Upper lobe of right lung (tissue), 1 donor: ENCODE results near the gene DOCK1. TPM values are rescaled to one million over a fixed set of nuclear protein-coding genes. Genes with fewer than 3 reads are reported as not detected.

Experiments used
- ATAC-seq: fragments of 200-7000 bp; cut with Tn5 transposase; one replicate; pipeline ENCODE4 v1.9.1; 2020; ENCODE audit warnings: mild to moderate bottlenecking, moderate library complexity
- DNase-seq: peaks from one replicate; pipeline ENCODE4 v3.0.0-alpha.2; 2020
- H3K27ac ChIP-seq: fragments of 200-600 bp; one replicate; pipeline ENCODE4 v1.8.0; 2022
- H3K27me3 ChIP-seq: fragments of 200-600 bp; one replicate; pipeline ENCODE4 v1.8.0; 2022; ENCODE audit warnings: mild to moderate bottlenecking
- H3K36me3 ChIP-seq: fragments of 200-600 bp; one replicate; pipeline ENCODE4 v1.8.0; 2022
- H3K4me1 ChIP-seq: fragments of 200-600 bp; one replicate; pipeline ENCODE4 v1.8.0; 2022
- H3K4me3 ChIP-seq: fragments of 200-600 bp; one replicate; pipeline ENCODE4 v1.8.0; 2022; ENCODE audit warnings: mild to moderate bottlenecking
- H3K9me3 ChIP-seq: fragments of 200-600 bp; one replicate; pipeline ENCODE4 v1.8.0; 2022
- CTCF ChIP-seq: fragments of 200-600 bp; IDR thresholded peaks from one replicate; pipeline ENCODE4 v1.8.0; 2022; ENCODE audit warnings: antibody characterized with exemption
- intact Hi-C: fragments of 100-400 bp; cut with DNase I; formaldehyde crosslinking; loops from one replicate; pipeline ENCODE4 v1.11.0; 2022
- total RNA-seq: library from RNA; stranded (reverse); fragmentation: NEBNext Ultra II Directional; extraction: Animal tissue kit (Norgen Biotek cat#: 25700); gene quantifications from one replicate; pipeline ENCODE4 v1.2.1, GENCODE V29; 2021
- donor health status: DM: no; HTN: yes; CAD: no; lungs with severe emphysema.

DOCK1 gene
- total RNA-seq, 1 donor from 2014 or later, result 46.4 TPM

- Histone ChIP-seq H3K9me3 (no peaks in the 10 kb centered on the region), H3K4me1 (no peaks in the 10 kb centered on the region), H3K36me3 (no peaks in the 10 kb centered on the region), H3K4me3 (no peak overlapping the region), H3K27ac (no peak overlapping the region), H3K27me3 (no peaks in the 10 kb centered on the region)
- no peak for TF ChIP-seq CTCF
- no peak for ATAC-seq
- intact Hi-C loops, result no loop called here
- no peak for DNase-seq
Observed at GRCh38 chr10:127331696-127332095, 426.5 kb downstream of the DOCK1 start.

GRCh38 chr10:127332631-127333030, 427.4 kb downstream of the DOCK1 start:
- Histone ChIP-seq H3K36me3 (no peaks in the 10 kb centered on the region), H3K27ac (no peak overlapping the region), H3K27me3 (no peaks in the 10 kb centered on the region), H3K9me3 (no peaks in the 10 kb centered on the region), H3K4me3 (no peak overlapping the region), H3K4me1 (peaks cover 5% of the 10 kb centered on the region)
- DNase-seq (no peak), ATAC-seq (no peak)
- TF ChIP-seq CTCF, result no peak
- intact Hi-C loops, result no loop called here

GRCh38 chr10:127337801-127338200, 432.6 kb downstream of the DOCK1 start:
- no peak for DNase-seq
- intact Hi-C loops, result no loop called here
- H3K9me3 ChIP-seq, result no peaks in the 10 kb centered on the region
- no peak for ATAC-seq
- H3K36me3 ChIP-seq, result no peaks in the 10 kb centered on the region
- TF ChIP-seq CTCF, result no peak
- no peak overlapping the region for H3K4me3 ChIP-seq
- H3K27me3 ChIP-seq, result no peaks in the 10 kb centered on the region
- peak overlapping the region; percentile 0 for H3K27ac ChIP-seq
- peaks cover 15% of the 10 kb centered on the region for H3K4me1 ChIP-seq

- no peaks in the 10 kb centered on the region for H3K9me3 ChIP-seq
- TF ChIP-seq CTCF, result no peak
- ATAC-seq, result peak; percentile 64
- no peaks in the 10 kb centered on the region for H3K27me3 ChIP-seq
- intact Hi-C loops, result no loop called here
- H3K4me3 ChIP-seq, result no peak overlapping the region
- H3K27ac ChIP-seq, result peak overlapping the region; percentile 0
- no peak for DNase-seq
- H3K36me3 ChIP-seq, result no peaks in the 10 kb centered on the region
- H3K4me1 ChIP-seq, result peaks cover 15% of the 10 kb centered on the region
Observed at GRCh38 chr10:127338399-127339110, 433.3 kb downstream of the DOCK1 start.

GRCh38 chr10:127343821-127344220, 438.6 kb downstream of the DOCK1 start:
- DNase-seq, result no peak
- TF ChIP-seq CTCF, result no peak
- no peak for ATAC-seq
- Histone ChIP-seq H3K27me3 (no peaks in the 10 kb centered on the region), H3K27ac (no peak overlapping the region), H3K4me1 (peaks cover 6% of the 10 kb centered on the region), H3K4me3 (no peak overlapping the region), H3K36me3 (peaks cover 13% of the 10 kb centered on the region), H3K9me3 (no peaks in the 10 kb centered on the region)
- intact Hi-C loops, result no loop called here

GRCh38 chr10:127344346-127344745, 439.1 kb downstream of the DOCK1 start:
- intact Hi-C loops, result no loop called here
- Histone ChIP-seq H3K27ac (no peak overlapping the region), H3K9me3 (no peaks in the 10 kb centered on the region), H3K36me3 (peaks cover 13% of the 10 kb centered on the region), H3K4me1 (peaks cover 1% of the 10 kb centered on the region), H3K4me3 (no peak overlapping the region), H3K27me3 (no peaks in the 10 kb centered on the region)
- no peak for TF ChIP-seq CTCF
- DNase-seq, result no peak
- no peak for ATAC-seq
